ENCODE results near the gene SMIM22.

- TF ChIP-seq CTCF (IDR thresholded peaks at IDR 0.05) = no peak
- no peak for TF ChIP-seq POLR2A (IDR thresholded peaks at IDR 0.05)
Measured at GRCh38 chr16:4801962-4802658, 6.9 kb downstream of the SMIM22 start, which contains the start of gene ROGDI.
